SHP77 treated with DMSO at 0.1 percent for 48 hours (cell line): ENCODE data around the gene TRIM10.
A peak's percentile ranks its signal among the peaks of the same experiment; 100 is the strongest.
"Not testable (repeated sequence)": the region's sequence is repeated elsewhere in the genome, so short reads cannot be mapped to it uniquely, and the experiment has no call there.

ENCODE experiments used
- DNase-seq: peaks from one replicate; lab custom pipeline; 2025; lab: John Stamatoyannopoulos, UW

The TRIM10 gene

GRCh38 chr6:30154061-30154460 lies 7.0 kb downstream of the TRIM10 start:
- no peak for DNase-seq

- no peak for DNase-seq
Observed at GRCh38 chr6:30152910-30153610, 8.0 kb downstream of the TRIM10 start.

- no peak for DNase-seq
Observed at GRCh38 chr6:30152016-30152673, 8.9 kb downstream of the TRIM10 start.

GRCh38 chr6:30151580-30151979 lies 9.4 kb downstream of the TRIM10 start:
- no peak for DNase-seq

GRCh38 chr6:30150671-30151395 lies 10.2 kb downstream of the TRIM10 start:
- no peak for DNase-seq

- DNase-seq, result no peak
Observed at GRCh38 chr6:30149858-30150550, 11.0 kb downstream of the TRIM10 start.

- no peak for DNase-seq
Observed at GRCh38 chr6:30149234-30149633, 11.8 kb downstream of the TRIM10 start.

- DNase-seq, result no peak
Observed at GRCh38 chr6:30147096-30147495, 13.9 kb downstream of the TRIM10 start.

GRCh38 chr6:30145818-30146217 lies 15.2 kb downstream of the TRIM10 start:
- no peak for DNase-seq

GRCh38 chr6:30144811-30145210 lies 16.2 kb downstream of the TRIM10 start:
- DNase-seq, result no peak

- no peak for DNase-seq
Observed at GRCh38 chr6:30143780-30144179, 17.2 kb downstream of the TRIM10 start.

- DNase-seq, result no peak
Observed at GRCh38 chr6:30142665-30143064, 18.3 kb downstream of the TRIM10 start.

- not testable (repeated sequence) for DNase-seq
Observed at GRCh38 chr6:30140240-30140639, 20.8 kb downstream of the TRIM10 start.

- no peak for DNase-seq
Observed at GRCh38 chr6:30136570-30137286, 24.3 kb downstream of the TRIM10 start.

GRCh38 chr6:30135757-30136156 lies 25.3 kb downstream of the TRIM10 start, which contains the start of gene TRIM40:
Gene TRIM40, plus strand, starts transcription at chr6:30136140. Its CDS starts 897 bp downstream, at chr6:30137037.
- DNase-seq, result no peak

- no peak for DNase-seq
Observed at GRCh38 chr6:30135147-30135546, 25.9 kb downstream of the TRIM10 start.

- no peak for DNase-seq
Observed at GRCh38 chr6:30131947-30132497, 29.0 kb downstream of the TRIM10 start.

- DNase-seq, result peak; percentile 52
Observed at GRCh38 chr6:30130887-30131862, 29.8 kb downstream of the TRIM10 start.

- no peak for DNase-seq
Observed at GRCh38 chr6:30130179-30130679, 30.8 kb downstream of the TRIM10 start.
